ENCODE results near the gene MYO9B.

MYO9B gene

DNA sequence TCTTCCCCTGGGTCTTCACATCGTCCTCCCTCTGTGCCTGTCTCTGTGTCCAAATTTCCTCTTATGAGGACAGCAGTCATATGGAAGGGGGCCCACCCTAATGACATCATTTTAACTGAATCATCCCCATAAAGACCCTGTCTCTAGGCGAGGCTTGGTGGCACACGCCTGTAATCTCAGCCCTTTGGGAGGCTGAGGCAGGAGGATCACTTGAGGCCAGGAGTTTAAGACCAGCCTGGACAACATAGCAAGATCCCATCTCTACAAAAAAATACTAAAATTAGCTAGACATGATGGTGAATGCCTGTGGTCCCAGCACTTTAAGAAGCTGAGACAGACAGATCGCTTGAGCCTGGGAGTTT lies 4.8 kb downstream of the MYO9B start:
- TF ChIP-seq, protein P1, sequence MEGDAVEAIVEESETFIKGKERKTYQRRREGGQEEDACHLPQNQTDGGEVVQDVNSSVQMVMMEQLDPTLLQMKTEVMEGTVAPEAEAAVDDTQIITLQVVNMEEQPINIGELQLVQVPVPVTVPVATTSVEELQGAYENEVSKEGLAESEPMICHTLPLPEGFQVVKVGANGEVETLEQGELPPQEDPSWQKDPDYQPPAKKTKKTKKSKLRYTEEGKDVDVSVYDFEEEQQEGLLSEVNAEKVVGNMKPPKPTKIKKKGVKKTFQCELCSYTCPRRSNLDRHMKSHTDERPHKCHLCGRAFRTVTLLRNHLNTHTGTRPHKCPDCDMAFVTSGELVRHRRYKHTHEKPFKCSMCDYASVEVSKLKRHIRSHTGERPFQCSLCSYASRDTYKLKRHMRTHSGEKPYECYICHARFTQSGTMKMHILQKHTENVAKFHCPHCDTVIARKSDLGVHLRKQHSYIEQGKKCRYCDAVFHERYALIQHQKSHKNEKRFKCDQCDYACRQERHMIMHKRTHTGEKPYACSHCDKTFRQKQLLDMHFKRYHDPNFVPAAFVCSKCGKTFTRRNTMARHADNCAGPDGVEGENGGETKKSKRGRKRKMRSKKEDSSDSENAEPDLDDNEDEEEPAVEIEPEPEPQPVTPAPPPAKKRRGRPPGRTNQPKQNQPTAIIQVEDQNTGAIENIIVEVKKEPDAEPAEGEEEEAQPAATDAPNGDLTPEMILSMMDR (IDR thresholded peaks at IDR 0.05; ENCODE audit: insufficient read depth, low read length, missing control alignments), result no peak
- ChIA-PET POLR2A (interaction anchor here (0.6 to 1.5 kb wide), 4 partner anchors 9 to 623 kb away, joined by 3 to 5 read pairs (median 4); no protein-coding TSS in a partner anchor), CTCF (interaction anchor here (0.6 to 1.9 kb wide), 8 partner anchors 11 to 225 kb away, joined by 3 to 5 read pairs (median 3); no protein-coding TSS in a partner anchor)
- H3K4me3 ChIP-seq (ENCODE audit: low read depth, low read length), result peak overlapping the region; percentile 34
- no peak for DNase-seq (ENCODE audit: low read depth, low spot score)

DNA sequence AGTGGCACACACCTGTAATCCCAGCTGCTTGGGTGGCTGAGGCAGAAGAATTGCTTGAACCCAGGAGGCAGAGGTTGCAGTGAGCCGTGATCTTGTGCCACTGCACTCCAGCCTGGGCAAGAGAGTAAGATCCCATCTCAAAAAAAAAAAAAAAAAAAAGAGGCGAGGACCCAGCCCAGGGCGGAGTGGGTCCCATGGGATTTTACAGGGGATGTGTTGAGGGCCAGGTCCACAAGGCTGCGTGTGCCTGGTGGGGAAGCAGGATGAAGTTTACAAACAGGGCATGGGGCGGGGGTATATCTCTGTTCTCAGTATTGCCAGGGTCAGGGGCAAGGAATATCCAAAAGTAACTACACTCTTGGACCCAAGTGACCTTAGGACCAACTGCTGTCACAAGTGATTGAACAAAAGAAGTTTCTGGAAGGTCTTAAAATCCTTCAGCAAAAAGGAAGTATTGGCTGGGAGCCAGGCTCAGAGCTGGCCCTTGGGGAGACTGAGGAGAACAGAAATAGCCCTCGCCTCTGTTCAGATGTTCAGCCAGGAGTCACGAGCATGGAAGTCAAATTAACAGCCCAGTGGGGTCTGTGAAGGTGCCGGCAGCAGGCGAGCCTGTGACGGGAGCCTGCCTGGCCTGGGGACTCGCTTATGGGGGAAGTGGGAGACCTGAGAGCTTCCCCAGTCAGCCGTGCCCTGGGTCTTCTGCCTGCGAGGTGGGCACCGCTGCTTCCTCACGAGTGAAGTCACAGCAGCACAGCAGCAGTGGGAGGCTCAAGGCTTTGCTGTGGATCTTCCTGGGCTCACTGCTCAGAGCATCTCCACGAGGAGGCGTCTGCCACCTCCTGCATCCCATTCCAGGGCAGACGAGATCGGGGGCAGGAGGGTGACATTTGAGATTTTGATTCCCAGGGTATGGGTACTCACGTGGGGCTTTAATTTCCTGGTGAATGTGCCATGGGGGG lies 6.4 kb downstream of the MYO9B start:
- DNase-seq (ENCODE audit: low read depth, low spot score), result no peak
- CTCF ChIA-PET, result no interaction called here
- TF ChIP-seq, protein P1 (IDR thresholded peaks at IDR 0.05; ENCODE audit: insufficient read depth, low read length, missing control alignments), result no peak
- no peak overlapping the region for H3K4me3 ChIP-seq (ENCODE audit: low read depth, low read length)
- POLR2A ChIA-PET, result interaction anchor here (1.1 kb wide), 1 partner anchor 63 kb away, joined by 5 read pairs; no protein-coding TSS in a partner anchor

DNA sequence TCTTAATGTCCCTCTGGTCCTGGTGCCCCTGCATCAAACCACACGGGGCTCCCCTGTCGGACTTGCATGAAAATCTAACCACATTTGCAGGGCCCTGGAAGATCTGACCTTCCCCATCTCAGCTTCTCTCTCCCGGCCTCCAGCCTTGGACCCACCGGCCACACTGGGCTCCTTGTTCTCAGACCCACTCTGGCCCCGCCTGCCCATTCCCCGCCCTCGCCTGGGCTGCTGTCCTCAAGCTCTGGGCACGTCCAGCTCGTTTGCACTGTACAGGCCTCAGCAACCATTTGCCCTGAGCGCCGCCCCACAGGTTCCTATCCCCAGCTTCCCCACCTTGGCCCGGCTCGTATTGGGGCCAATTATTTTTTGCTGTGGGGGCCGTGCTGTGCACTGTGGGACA lies 10.5 kb downstream of the MYO9B start:
- ChIA-PET CTCF (interaction anchor here (0.6 to 1.9 kb wide), 3 partner anchors 9 to 440 kb away, joined by 3 to 11 read pairs (median 3); partner anchors contain the start of gene MYO9B), POLR2A (no interaction called here)
- H3K4me3 ChIP-seq (ENCODE audit: low read depth, low read length), result no peak overlapping the region
- TF ChIP-seq, protein P1 (IDR thresholded peaks at IDR 0.05; ENCODE audit: insufficient read depth, low read length, missing control alignments), result no peak
- no peak for DNase-seq (ENCODE audit: low read depth, low spot score)

DNA sequence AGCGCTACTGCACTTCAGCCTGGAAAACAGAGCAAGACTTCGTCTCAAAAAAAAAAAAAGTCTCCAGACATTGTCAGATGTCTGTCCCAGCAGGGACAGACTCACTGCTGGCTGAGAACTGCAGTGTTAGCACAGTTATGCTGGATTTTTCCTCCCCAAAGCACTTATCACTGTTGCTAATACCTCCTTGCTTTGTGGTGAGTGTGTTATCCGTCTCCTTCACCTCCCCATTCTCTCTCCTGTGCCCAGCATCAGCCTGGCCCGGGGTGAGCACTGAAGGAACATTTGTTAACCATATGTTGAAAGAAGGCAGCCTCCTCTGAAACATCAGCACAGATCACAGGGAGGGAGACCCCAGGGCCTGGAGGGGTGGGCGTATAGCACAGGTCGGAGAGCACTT lies 11.3 kb downstream of the MYO9B start:
- TF ChIP-seq, protein P1 (IDR thresholded peaks at IDR 0.05; ENCODE audit: insufficient read depth, low read length, missing control alignments), result no peak
- H3K4me3 ChIP-seq (ENCODE audit: low read depth, low read length), result no peak overlapping the region
- CTCF ChIA-PET, result interaction anchor here (0.8 kb wide), 1 partner anchor 10 kb away, joined by 3 read pairs; no protein-coding TSS in a partner anchor
- no peak for DNase-seq (ENCODE audit: low read depth, low spot score)
- POLR2A ChIA-PET, result no interaction called here

DNA sequence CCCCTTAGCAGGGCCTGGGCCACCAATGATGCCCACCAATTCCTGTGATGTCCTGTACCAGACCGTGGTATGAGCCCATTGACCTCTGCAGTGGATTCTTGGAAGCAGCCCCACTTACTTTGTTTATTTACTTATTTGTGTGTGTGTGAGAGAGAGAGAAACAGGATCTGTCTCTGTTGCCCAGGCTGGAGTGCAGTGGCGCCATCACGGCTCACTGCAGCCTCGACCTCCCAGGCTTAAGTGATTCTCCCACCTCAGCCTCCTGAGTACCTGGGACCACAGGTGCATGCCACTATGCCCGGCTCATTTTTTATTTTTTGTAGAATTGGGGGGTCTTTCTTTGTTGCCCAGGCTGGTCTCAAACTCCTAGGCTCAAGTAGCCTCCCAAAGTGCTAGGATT lies 13.0 kb downstream of the MYO9B start:
- ChIA-PET POLR2A (interaction anchor here (1.1 to 1.2 kb wide), 2 partner anchors 9 to 20 kb away, joined by 5 to 6 read pairs; no protein-coding TSS in a partner anchor), CTCF (no interaction called here)
- no peak overlapping the region for H3K4me3 ChIP-seq (ENCODE audit: low read depth, low read length)
- TF ChIP-seq, protein P1 (IDR thresholded peaks at IDR 0.05; ENCODE audit: insufficient read depth, low read length, missing control alignments), result no peak
- no peak for DNase-seq (ENCODE audit: low read depth, low spot score)

DNA sequence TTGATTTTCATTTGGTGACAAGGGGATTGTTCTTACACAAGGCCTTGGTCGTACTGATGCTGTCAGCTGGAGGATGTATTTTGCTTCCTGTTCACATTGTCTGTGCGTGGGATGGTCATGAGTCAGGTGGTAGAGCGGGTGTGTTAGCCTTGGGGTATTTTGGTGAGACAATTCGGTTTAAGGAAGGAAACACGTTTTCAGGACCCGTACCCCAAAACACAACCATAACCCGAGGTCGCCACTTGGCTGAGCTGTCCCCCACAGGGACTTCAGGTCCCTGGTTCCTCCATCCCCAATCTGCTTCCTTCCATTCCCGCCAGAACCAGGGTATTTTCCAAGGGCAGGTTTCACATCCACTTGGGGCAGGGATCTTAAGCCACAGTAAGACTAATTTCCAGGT lies 15.0 kb downstream of the MYO9B start:
- no peak overlapping the region for H3K4me3 ChIP-seq (ENCODE audit: low read depth, low read length)
- no peak for DNase-seq (ENCODE audit: low read depth, low spot score)
- ChIA-PET CTCF (interaction anchor here (0.9 to 1.2 kb wide), 2 partner anchors 10 to 18 kb away, joined by 3 read pairs; no protein-coding TSS in a partner anchor), POLR2A (interaction anchor here (1.2 kb wide), 1 partner anchor 16 kb away, joined by 4 read pairs; no protein-coding TSS in a partner anchor)
- TF ChIP-seq, protein P1 (IDR thresholded peaks at IDR 0.05; ENCODE audit: insufficient read depth, low read length, missing control alignments), result no peak
